GM12873 (cell line): Measurements from ENCODE around the gene WFDC11.

Experiments used
- TF ChIP-seq, protein P1 (sequence below): IDR thresholded peaks from 2 replicates; pipeline ENCODE4 v1.5.1; 2012; ENCODE audit warnings: low read depth, mild to moderate bottlenecking, moderate library complexity, low read length, control low read depth; ENCODE audit not compliant: insufficient read depth; ENCODE audit errors: missing control alignments

Gene WFDC11

DNA sequence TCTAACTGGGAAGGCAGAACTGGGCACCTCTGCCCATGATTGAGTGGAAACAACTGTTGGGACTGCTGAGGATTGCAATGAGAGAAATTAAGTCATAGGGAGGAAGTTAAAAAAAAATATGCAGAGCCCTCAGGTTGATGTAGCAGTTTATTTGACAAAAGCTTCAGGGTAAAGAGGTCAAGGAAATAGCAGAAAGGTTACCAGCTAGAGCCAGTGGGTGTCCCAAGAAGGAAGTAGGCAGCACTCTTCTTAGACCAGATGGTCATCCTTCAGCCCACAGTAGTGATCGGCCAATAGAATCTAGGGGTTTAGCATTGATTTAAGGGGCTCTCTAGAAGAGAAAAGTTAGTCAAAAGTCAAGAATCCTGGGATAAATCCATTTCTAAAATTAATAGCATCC is 62.2 kb downstream of the WFDC11 start:
- TF ChIP-seq, protein P1, sequence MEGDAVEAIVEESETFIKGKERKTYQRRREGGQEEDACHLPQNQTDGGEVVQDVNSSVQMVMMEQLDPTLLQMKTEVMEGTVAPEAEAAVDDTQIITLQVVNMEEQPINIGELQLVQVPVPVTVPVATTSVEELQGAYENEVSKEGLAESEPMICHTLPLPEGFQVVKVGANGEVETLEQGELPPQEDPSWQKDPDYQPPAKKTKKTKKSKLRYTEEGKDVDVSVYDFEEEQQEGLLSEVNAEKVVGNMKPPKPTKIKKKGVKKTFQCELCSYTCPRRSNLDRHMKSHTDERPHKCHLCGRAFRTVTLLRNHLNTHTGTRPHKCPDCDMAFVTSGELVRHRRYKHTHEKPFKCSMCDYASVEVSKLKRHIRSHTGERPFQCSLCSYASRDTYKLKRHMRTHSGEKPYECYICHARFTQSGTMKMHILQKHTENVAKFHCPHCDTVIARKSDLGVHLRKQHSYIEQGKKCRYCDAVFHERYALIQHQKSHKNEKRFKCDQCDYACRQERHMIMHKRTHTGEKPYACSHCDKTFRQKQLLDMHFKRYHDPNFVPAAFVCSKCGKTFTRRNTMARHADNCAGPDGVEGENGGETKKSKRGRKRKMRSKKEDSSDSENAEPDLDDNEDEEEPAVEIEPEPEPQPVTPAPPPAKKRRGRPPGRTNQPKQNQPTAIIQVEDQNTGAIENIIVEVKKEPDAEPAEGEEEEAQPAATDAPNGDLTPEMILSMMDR: no peak
